Measurements from ENCODE around the gene RYR1. TPM values are rescaled to one million over a fixed set of nuclear protein-coding genes. Genes with fewer than 3 reads are reported as not detected.
"Not testable (repeated sequence)": the region's sequence is repeated elsewhere in the genome, so short reads cannot be mapped to it uniquely, and the experiment has no call there.

The RYR1 gene
- total RNA-seq, 1 donor from 2014 or later: 21.1 TPM

DNA sequence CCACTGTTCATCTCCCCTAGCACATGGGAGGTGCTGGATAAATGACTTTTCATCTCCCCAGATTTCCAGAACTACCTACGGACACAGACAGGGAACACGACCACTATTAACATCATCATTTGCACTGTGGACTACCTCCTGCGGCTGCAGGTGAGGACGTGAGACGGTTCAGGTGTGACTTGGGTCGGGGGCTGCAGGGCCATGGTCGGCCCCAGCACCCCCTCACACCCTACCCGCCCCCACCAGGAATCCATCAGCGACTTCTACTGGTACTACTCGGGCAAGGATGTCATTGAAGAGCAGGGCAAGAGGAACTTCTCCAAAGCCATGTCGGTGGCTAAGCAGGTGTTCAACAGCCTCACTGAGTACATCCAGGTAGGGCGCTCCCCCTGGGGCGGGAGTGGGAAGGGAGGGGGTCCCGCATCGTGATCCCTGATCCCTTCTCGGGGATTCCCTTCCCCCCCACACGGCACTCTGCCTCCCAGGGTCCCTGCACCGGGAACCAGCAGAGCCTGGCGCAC lies 109.9 kb downstream of the RYR1 start:
- no peak for DNase-seq

DNA sequence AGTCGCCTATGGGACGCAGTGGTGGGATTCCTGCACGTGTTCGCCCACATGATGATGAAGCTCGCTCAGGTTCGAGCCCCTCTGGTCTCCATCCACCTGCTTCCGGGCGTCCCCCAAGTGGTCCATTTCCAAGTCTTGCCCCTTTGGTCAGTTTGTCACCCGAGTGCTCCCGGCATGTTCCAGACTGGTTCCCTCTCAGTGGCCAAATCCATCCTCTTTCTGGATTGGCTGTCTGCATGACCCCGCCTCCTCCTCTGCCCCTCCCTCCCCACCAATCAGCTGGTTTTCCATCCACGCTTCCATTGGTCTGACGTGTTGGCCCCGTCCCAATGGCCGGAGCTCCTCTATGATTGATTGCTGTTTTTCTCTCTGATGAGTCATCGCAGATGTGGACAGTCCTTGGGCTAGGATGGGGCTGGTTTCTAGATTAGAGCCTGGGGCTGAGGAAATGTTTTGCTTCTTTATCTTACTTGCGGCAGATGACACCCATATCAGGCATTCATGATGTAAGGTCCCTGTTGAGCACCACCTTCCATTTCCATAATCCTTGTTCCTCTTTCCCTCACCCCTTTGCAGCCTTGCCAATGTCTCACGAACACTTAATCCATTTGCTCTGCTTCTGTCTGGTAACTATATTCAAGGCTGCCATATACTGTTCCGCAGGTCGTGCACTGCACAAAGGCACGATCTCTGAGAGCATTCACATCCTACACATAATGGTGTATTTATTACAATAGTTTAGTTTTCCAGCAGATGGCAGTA lies 110.5 kb downstream of the RYR1 start:
- no peak for DNase-seq

DNA sequence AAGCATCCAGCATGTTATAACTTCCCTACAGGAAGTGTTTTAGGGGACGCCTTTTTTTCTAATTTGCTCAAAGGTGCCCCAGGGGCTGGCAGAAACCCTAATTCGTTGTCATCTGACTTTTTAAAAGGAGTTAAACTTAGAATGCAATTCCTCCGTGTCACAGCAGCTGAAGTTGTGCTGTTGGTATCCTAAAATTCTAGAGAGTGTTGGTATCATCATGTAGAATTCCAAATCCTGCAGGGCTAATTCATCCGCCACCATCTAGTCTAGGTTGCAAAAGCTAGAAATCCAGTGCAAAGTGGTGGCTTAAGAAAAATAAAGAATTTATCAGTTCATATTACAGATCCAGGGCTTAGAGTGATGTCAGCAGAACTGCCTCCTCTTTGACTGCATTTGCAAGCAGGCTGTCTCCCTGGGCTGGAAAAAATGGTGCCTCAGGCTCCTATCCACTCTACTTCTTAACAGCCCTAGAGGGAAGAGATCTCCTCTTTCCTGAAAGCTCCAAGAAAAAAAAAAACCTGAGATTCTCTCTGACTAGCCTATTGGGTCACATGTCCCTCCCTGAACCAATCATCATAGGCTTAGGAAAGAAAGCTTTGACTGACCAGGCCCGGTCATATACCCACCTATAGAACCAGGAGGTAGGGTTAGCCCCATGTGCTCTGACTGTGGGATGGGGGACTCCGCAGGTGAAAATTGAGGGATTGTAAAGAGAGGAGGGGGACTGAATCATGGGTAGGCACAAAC lies 111.3 kb downstream of the RYR1 start:
- peak; percentile 5 for DNase-seq

DNA sequence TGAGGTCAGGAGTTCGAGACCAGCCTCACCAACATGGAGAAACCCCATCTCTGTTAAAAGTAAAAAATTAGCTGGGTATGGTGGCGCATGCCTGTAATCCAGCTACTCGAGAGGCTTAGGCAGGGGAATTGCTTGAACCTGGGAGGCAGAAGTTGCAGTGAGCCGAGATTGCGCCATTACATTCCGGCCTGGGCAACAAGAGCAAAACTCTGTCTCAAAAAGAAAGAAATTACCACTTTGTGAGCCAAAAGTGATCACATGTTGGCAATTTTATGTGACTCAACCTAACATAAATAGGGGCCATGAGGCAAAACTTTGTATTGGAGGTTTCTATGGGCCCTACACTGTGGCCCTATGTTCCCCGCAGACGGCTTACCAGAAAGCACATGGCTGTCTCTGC lies 112.1 kb downstream of the RYR1 start:
- DNase-seq: no peak

DNA sequence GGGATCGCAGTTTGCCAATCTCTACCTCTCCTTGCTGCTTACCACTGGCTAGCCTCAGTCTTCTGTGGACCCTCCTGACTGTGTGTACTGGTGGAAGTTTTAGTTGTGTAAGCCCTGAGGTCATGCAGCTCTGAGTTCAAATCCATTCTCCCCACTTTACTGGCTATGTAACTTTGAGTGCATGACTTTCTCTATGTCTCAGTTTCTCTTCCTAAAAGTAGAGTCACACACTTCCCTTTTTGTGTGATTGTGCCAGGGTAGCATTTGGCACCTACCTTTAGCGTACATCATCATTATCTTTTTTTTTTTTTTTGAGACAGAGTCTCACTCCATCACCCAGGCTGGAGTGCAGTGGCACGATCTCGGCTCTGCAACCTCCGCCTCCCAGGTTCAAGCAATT lies 113.9 kb downstream of the RYR1 start:
- DNase-seq: no peak

DNA sequence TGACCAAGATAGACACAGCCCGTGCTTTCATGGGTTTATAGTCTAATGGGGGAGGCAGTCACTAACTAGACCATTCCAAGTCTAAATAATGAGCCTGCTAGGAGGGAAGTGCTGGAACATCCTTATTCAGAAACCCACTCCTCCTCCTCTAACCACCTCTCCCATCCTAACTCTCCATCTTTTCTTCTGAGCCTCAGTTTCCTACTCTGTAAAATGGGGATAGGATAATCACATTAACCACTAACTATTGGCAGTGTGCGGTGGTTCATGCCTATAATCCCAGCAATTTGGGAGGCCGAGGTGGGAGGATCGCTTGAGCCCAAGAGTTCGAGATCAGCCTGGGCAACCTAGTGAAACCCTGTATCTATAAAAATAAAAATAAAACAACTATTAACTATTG lies 115.6 kb downstream of the RYR1 start:
- no peak for DNase-seq

DNA sequence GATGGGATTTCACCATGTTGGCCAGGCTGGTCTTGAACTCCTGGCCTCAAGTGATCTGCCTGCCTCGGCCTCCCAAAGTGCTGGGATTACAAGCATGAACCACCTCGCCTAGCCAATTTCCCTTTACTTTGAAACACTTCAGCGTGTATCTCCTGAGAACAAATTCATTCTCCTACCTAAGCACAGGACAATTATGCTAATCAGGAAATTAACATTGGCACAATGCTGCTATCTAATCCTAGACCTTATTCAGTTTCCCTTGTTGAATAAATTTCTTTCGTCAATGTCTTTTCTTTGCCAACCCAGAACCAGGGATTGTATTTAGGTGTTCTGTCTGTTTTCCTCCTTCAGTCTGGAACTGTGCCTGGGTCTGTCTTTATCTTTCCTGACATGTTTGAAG lies 116.5 kb downstream of the RYR1 start:
- DNase-seq: no peak

DNA sequence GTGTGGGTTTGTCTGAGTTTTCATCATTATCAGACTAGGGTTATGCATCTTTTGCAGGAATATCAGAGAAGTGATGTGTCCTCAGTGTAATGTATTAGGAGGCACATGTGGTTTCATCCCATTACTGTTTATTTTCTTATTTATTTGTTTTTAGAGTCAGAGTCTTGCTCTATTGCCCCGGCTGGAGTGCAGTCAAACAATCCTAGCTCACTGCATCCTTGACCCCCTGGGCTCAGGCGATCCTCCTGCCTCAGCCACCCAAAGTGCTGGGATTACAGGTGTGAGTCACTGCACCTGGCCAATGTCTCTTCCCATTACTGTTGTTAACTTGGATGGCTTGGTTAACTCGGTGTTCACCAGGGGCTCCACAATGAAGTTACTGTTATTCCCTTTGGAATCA lies 116.9 kb downstream of the RYR1 start:
- DNase-seq: no peak

DNA sequence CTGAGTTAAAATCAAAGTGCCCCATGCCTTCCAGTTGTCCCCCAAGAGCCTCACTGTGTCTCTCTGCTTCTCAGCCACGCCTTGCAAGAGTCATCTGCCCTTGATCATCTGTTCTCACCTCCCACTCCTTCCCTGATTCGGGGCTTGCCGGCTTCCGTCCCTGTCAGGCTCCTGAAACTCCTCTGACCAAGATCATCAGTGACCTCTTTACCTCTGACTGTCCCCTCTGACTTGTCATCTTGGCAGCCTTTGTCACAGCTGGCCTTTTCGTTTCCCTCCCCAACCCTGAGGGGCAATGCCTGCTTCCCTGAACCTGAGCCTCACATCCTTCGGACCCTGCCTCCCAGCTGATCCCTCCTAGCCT lies 117.9 kb downstream of the RYR1 start:
- DNase-seq: no peak

DNA sequence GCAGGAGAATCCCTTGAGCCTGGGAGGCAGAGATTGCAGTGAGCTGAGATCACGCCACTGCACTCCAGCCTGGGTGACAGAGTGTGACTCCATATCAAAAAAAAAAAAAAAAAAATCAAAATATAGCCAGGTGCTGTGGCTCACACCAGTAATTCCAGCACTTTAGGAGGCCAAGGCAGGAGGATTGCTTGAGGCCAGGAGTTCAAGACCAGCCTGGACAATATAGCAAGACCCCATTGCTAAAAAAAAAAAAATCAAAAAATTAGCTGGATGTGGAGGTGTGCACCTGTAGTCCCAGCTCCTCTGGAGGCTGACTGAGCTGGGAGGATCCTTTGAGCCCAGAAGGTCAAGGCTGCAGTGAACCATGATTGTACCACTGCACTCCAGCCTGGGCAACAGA lies 119.7 kb downstream of the RYR1 start:
- not testable (repeated sequence) for DNase-seq

DNA sequence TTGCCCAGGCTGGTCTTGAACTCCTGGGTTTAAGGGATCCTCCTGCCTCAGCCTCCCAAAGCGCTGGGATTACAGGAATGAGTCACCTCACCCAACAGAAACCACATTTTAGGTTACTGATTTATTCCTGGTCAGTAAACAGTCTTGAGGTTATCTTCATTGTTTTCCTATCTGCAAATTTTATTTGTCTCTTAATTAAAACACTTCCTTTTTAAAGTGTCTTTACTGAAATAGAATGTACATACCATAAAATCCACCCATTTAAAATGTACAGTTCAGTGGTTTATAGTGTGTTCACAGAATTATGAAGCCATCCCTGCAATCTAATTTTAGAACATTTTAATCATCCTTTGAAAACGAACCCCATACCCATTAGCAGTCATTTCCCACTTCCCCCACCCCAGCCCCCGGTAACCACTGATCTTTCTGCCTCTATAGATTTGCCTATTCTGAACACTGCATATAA lies 121.2 kb downstream of the RYR1 start:
- no peak for DNase-seq

DNA sequence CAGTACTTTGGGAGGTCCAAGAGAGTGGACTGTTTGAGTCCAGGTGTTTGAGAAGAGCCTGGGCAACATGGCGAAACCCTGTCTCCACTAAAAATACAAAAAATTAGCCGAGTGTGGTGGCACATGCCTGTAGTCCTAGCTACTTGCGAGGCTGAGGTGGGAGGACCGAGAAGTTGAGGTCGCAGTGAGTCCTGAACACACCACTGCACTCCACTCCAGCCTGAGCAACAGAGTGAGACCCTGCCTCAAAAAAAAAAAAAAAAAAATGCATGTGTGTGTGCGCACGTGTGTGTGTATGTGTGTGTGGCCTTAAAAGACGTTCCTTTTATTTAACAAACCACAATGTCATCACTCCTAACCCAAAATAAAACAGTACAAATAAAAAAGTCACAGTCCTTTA lies 121.7 kb downstream of the RYR1 start:
- DNase-seq: no peak

DNA sequence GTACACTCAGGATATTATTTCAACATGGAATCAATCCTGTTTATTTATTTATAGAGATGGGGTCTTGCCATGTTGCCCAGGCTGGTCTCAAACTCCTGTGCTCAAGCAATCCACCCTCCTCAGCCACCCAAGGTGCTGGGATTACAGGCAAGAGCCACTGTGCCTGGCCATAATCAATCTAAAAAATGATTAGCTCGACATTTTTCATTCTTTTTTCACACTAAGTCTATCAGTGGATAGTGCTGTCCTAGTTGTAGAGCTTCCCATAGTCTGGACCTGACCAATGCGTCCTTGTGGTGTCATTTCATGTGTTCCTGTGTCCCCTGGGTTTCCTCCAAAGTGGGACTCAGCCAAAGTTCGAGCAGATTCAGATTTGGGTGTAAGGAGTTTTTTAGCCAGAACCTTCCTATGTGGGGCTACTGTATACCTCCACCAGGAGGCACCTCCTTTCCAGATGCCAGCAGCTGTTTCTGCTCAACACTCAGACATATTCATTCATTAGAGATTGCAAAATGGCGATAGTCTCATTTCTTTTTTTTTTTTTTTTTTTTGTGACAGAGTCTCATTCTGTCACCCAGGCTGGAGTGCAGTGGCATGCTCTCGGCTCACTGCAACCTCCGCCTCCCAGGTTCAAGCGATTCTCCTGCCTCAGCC lies 123.2 kb downstream of the RYR1 start:
- no peak for DNase-seq

DNA sequence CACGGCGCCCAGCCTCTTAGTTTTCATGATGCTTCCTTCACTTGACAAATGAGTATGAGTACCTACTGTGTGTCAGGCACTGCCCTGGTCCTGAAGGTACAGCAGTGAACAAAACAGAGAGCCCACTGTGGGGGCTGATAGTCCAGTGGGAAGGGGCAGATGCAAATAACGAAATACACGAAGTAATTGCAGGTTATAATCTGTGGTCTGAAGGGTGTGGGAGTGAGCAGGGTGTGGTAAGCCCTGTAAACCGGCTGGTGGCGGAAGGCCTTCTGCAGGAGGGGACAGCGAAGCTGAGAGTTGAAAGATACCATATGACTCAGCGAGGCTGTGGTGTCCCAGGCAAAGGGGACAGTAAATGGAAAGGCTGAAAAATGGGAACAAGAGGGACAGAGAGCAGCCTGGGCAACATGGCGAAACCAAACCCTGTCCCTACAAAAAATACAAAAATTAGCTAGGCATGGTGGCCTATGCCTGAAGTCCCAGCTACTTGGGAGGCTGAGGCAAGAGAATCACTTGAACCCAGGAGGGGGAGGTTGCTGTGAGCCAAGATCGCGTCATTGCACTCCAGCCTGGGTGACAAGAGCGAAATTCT lies 123.8 kb downstream of the RYR1 start:
- DNase-seq: no peak

DNA sequence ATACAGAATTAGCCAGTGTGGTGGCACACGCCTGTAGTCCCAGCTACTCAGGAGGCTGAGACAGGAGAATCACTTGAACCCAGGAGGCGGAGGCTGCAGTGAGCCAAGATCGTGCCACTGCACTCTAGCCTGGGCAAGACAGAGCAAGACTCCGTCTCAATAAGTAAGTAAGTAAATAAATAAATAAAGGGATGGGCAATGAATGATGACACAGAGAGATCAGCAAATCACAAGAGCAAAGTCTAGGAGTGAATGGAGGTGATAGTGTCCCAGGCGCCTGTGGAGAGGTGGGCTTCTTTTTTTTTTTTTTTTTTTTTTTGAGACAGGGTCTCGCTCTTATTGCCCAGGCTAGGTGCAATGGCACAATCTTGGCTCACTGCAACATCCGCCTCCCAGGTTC lies 125.4 kb downstream of the RYR1 start:
- DNase-seq: not testable (repeated sequence)

DNA sequence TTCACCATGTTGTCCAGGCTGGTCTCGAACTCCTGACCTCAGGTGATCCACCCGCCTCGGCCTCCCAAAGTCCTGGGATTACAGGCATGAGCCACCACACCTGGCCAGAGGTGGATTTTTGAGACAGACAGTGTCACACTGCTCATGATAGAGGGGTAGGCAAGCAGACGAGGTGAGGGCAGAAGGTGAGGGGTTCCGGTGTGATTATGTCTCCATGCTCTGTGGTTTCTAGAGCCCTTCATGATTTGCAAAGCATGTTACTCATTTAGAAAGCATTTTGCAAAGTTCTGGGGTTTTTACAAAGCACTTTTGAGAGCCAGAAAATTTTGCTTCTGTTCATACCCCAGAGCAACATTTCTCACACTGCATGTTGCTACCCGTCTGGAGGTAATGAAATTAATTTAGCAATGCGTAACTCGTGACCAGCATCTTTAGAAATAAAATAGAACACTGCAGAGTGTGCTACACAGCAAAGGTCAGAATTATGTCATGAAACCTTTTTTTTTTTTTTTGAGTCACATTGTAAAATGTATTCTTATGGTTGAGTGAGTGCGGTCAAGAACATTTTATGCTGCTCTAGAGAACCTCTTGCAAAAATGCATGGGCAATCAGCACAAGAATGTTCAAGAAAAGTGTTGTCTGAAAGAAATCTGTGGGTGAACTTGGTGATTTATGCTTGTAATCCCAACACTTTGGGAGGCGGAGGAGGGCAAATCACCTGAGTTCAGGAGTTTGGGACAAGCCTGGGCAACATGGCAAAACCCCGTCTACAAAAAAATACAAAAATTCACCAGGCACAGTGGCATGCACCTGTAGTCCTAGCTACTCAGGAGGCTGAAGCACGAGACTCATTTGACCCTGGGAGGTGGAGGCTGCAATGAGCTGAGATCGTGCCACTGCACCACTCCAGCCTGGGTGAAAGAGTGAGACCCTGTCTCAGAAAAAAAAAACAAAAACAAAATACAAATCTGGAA lies 126.2 kb downstream of the RYR1 start:
- no peak for DNase-seq

DNA sequence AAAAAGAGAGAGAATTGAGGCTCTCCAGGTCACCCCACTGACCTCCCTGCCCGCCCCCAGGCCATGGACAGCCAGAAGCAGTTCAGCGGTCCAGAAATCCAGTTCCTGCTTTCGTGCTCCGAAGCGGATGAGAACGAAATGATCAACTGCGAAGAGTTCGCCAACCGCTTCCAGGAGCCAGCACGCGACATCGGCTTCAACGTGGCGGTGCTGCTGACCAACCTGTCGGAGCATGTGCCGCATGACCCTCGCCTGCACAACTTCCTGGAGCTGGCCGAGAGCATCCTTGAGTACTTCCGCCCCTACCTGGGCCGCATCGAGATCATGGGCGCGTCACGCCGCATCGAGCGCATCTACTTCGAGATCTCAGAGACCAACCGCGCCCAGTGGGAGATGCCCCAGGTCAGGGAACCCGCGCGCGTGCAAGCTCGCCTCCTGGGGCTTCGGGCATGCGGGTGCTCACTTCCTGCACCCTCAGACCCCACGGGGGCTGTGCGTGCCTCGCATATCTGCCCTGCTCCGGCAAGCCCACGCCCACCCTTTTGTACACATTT lies 127.6 kb downstream of the RYR1 start:
- no peak for DNase-seq

DNA sequence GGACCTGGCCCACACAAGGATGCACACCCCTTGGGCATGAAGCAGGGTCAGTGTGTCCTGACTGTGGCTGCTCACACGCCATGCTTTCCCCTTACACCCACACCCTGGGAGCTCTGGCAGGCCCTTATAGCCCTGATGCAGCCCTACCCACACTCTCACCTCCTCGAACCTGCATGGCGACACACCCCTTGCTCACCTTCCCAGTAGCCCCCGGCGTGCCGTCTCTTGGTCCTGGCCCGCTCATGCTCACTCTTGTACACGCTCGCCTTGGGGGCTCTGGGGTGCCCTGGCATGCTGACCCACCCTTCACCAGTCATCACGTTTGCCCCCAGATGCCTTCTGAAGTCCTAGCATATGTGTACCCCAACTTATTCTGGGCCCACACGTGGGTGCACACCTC lies 128.2 kb downstream of the RYR1 start:
- no peak for DNase-seq

DNA sequence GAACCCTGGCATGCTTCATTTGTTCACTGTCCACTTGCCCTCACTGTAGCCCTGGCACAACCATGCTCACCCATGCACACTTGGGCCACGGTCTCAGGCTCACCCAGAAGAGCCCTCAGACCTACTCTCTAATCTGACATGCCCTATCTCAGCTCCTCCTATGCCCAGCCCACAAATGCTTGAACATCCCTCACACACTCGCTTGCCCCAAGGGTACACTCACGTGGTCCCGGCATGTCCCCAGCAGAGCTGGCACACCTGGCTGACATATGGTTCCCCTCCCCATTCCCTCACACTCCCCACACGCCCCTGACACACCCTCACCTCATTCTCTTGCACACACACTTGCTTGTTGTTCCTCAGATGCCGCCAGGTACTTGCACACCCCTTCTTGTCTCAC lies 128.6 kb downstream of the RYR1 start:
- no peak for DNase-seq

DNA sequence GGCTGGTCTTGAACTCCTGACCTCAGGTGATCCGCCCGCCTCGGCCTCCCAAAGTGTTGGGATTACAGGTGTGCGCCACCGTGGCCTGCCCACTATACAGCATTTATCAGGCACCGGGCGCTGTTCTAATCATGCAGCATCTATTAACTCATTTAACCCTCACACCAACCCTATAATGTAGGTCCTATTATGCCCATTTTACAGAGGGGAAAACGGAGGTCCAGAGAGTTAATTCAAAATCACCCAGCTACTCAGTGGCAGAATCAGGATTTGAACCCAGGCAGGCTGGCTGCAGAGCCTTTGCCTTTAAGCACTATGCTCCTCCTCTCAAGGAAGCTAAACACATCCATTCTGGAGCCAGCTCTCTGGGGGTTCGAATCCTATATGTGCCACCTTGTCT lies 130.0 kb downstream of the RYR1 start:
- no peak for DNase-seq

DNA sequence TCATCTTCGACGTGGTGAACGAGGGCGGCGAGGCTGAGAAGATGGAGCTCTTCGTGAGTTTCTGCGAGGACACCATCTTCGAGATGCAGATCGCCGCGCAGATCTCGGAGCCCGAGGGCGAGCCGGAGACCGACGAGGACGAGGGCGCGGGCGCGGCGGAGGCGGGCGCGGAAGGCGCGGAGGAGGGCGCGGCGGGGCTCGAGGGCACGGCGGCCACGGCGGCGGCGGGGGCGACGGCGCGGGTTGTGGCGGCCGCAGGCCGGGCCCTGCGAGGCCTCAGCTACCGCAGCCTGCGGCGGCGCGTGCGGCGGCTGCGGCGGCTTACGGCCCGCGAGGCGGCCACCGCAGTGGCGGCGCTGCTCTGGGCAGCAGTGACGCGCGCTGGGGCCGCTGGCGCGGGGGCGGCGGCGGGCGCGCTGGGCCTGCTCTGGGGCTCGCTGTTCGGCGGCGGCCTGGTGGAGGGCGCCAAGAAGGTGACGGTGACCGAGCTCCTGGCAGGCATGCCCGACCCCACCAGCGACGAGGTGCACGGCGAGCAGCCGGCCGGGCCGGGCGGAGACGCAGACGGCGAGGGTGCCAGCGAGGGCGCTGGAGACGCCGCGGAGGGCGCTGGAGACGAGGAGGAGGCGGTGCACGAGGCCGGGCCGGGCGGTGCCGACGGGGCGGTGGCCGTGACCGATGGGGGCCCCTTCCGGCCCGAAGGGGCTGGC lies 131.6 kb downstream of the RYR1 start:
- DNase-seq: no peak

Measured in skin of body (tissue), 2 donors.